ENCODE measurements around the gene STK11.
A peak's percentile ranks its signal among the peaks of the same experiment; 100 is the strongest.
"Not testable (repeated sequence)": the region's sequence is repeated elsewhere in the genome, so short reads cannot be mapped to it uniquely, and the experiment has no call there.

The STK11 gene

GRCh38 chr19:1169411-1169791 is 36.2 kb upstream of the STK11 start:
- DNase-seq (ENCODE audit: low spot score), result no peak

- DNase-seq (ENCODE audit: low spot score), result no peak
Measured at GRCh38 chr19:1169921-1170885, 35.4 kb upstream of the STK11 start.

GRCh38 chr19:1170938-1171754 is 34.4 kb upstream of the STK11 start:
- no peak for DNase-seq (ENCODE audit: low spot score)

- no peak for DNase-seq (ENCODE audit: low spot score)
Measured at GRCh38 chr19:1171755-1172352, 33.7 kb upstream of the STK11 start.

- DNase-seq (ENCODE audit: low spot score), result no peak
Measured at GRCh38 chr19:1172353-1173158, 33.0 kb upstream of the STK11 start.

GRCh38 chr19:1173159-1173844 is 32.3 kb upstream of the STK11 start:
- DNase-seq (ENCODE audit: low spot score), result no peak

GRCh38 chr19:1173845-1174809 is 31.5 kb upstream of the STK11 start, which contains the start of gene SBNO2:
TSS of gene SBNO2 (minus strand) at chr19:1174268. CDS start at chr19:1154276, 19,992 bp downstream.
- DNase-seq (ENCODE audit: low spot score), result peak; percentile 90

GRCh38 chr19:1177322-1178114 is 28.1 kb upstream of the STK11 start:
- no peak for DNase-seq (ENCODE audit: low spot score)

- no peak for DNase-seq (ENCODE audit: low spot score)
Measured at GRCh38 chr19:1181606-1182005, 24.0 kb upstream of the STK11 start.

GRCh38 chr19:1182068-1182467 is 23.5 kb upstream of the STK11 start:
- DNase-seq (ENCODE audit: low spot score), result no peak

GRCh38 chr19:1182727-1183126 is 22.9 kb upstream of the STK11 start:
- DNase-seq (ENCODE audit: low spot score), result no peak

GRCh38 chr19:1183543-1184172 is 21.9 kb upstream of the STK11 start:
- DNase-seq (ENCODE audit: low spot score), result no peak

- DNase-seq (ENCODE audit: low spot score), result peak; percentile 66
Measured at GRCh38 chr19:1189419-1189818, 16.2 kb upstream of the STK11 start.

- DNase-seq (ENCODE audit: low spot score), result no peak
Measured at GRCh38 chr19:1199531-1199930, 6.0 kb upstream of the STK11 start.

- DNase-seq (ENCODE audit: low spot score), result not testable (repeated sequence)
Measured at GRCh38 chr19:1200614-1201013, 5.0 kb upstream of the STK11 start.

GRCh38 chr19:1206150-1206863 is 729 bp downstream of the STK11 start:
- no peak for DNase-seq (ENCODE audit: low spot score)

- DNase-seq (ENCODE audit: low spot score), result peak; percentile 9
Measured at GRCh38 chr19:1206864-1207450, 1.4 kb downstream of the STK11 start.
